Measurements from ENCODE around the gene FBXO36. TPM values are rescaled to one million over a fixed set of nuclear protein-coding genes. Genes with fewer than 3 reads are reported as not detected.
"Not testable (repeated sequence)": the region's sequence is repeated elsewhere in the genome, so short reads cannot be mapped to it uniquely, and the experiment has no call there.

FBXO36 gene
- total and polyA plus RNA-seq, 7 donors, result 0.90 to 3.5 (median 2.9) TPM

- 82 to 86% methylated on average over 3 of the region's 3 CpGs for WGBS, 2 donors
- DNase-seq, result no peak
- no peak overlapping the region for H3K27ac ChIP-seq
- no peaks in the 10 kb centered on the region for H3K27me3 ChIP-seq
- intact Hi-C loops (cut with DNase I), result no loop called here
- H3K4me3 ChIP-seq, result no peak overlapping the region
- no peaks in the 10 kb centered on the region for H3K9me3 ChIP-seq
- H3K4me1 ChIP-seq, result peaks cover 0 to 36% (median 20%) of the 10 kb centered on the region in 4 donors
- peaks cover 0 to 9% (median 0%) of the 10 kb centered on the region in 4 donors for H3K36me3 ChIP-seq
- no peak for TF ChIP-seq CTCF (IDR thresholded peaks at IDR 0.05)
- no peak for TF ChIP-seq EP300 (IDR thresholded peaks at IDR 0.05)
- no peak for TF ChIP-seq POLR2AphosphoS5 (IDR thresholded peaks at IDR 0.05)
- no peak for TF ChIP-seq POLR2A (IDR thresholded peaks at IDR 0.05)
Measured at GRCh38 chr2:229900012-229900411, 22.3 kb upstream of the FBXO36 start.

- H3K27me3 ChIP-seq; H3K9me3 ChIP-seq; H3K4me3 ChIP-seq; intact Hi-C loops (cut with DNase I); H3K27ac ChIP-seq; DNase-seq; H3K36me3 ChIP-seq: not testable (repeated sequence)
- 91 to 93% methylated on average over 9 of the region's 9 CpGs for WGBS, 2 donors
- H3K4me1 ChIP-seq, result peaks cover 0 to 31% (median 17%) of the 10 kb centered on the region in 4 donors
Measured at GRCh38 chr2:229900514-229900913, 21.8 kb upstream of the FBXO36 start.

- Histone ChIP-seq H3K4me3 (no peak overlapping the region), H3K9me3 (no peaks in the 10 kb centered on the region), H3K4me1 (peaks cover 0 to 29% (median 14%) of the 10 kb centered on the region in 4 donors), H3K27me3 (no peaks in the 10 kb centered on the region), H3K36me3 (peaks cover 0 to 12% (median 0%) of the 10 kb centered on the region in 4 donors), H3K27ac (no peak overlapping the region)
- WGBS, 2 donors, result 48 to 71% methylated on average over 3 of the region's 3 CpGs
- intact Hi-C loops (cut with DNase I), result no loop called here
- DNase-seq, result no peak
- TF ChIP-seq POLR2A (IDR thresholded peaks at IDR 0.05) (no peak), POLR2AphosphoS5 (IDR thresholded peaks at IDR 0.05) (no peak), EP300 (IDR thresholded peaks at IDR 0.05) (no peak), CTCF (IDR thresholded peaks at IDR 0.05) (no peak)
Measured at GRCh38 chr2:229901819-229902218, 20.5 kb upstream of the FBXO36 start.

- Histone ChIP-seq H3K36me3 (peaks cover 0 to 24% (median 0%) of the 10 kb centered on the region in 4 donors), H3K4me1 (peaks cover 0 to 24% (median 14%) of the 10 kb centered on the region in 4 donors), H3K4me3 (no peak overlapping the region), H3K9me3 (no peaks in the 10 kb centered on the region), H3K27me3 (no peaks in the 10 kb centered on the region), H3K27ac (no peak overlapping the region)
- WGBS, 2 donors, result 82 to 86% methylated on average over 3 of the region's 3 CpGs
- no peak for DNase-seq
- intact Hi-C loops (cut with DNase I), result no loop called here
- TF ChIP-seq EP300 (IDR thresholded peaks at IDR 0.05) (no peak), POLR2A (IDR thresholded peaks at IDR 0.05) (no peak), POLR2AphosphoS5 (IDR thresholded peaks at IDR 0.05) (no peak), CTCF (IDR thresholded peaks at IDR 0.05) (no peak)
Measured at GRCh38 chr2:229903037-229903436, 19.3 kb upstream of the FBXO36 start.

GRCh38 chr2:229905601-229906000 lies 16.7 kb upstream of the FBXO36 start:
- 83 to 93% methylated on average over 2 of the region's 2 CpGs for WGBS, 2 donors
- intact Hi-C loops (cut with DNase I), result no loop called here
- H3K9me3 ChIP-seq, result no peaks in the 10 kb centered on the region
- H3K4me1 ChIP-seq, result peaks cover 0 to 26% (median 13%) of the 10 kb centered on the region in 4 donors
- TF ChIP-seq EP300 (IDR thresholded peaks at IDR 0.05), result no peak
- TF ChIP-seq CTCF (IDR thresholded peaks at IDR 0.05), result no peak
- no peak for TF ChIP-seq POLR2AphosphoS5 (IDR thresholded peaks at IDR 0.05)
- TF ChIP-seq POLR2A (IDR thresholded peaks at IDR 0.05), result no peak
- no peaks in the 10 kb centered on the region for H3K27me3 ChIP-seq
- no peak overlapping the region for H3K27ac ChIP-seq
- no peak overlapping the region for H3K4me3 ChIP-seq
- peaks cover 0 to 28% (median 0%) of the 10 kb centered on the region in 4 donors for H3K36me3 ChIP-seq
- DNase-seq, result no peak

Data from sigmoid colon (tissue), 7 donors.